CD4-positive, alpha-beta T cell treated with Interleukin-21 for 1 hour (primary cell): ENCODE results near the gene PRR29.
A peak's percentile ranks its signal among the peaks of the same experiment; 100 is the strongest.
"Not testable (repeated sequence)": the region's sequence is repeated elsewhere in the genome, so short reads cannot be mapped to it uniquely, and the experiment has no call there.

Experiments
- DNase-seq: peaks from one replicate; pipeline ENCODE4 v3.0.0-alpha.2; 2020

The PRR29 gene

GRCh38 chr17:63975541-63976092 lies 22.5 kb upstream of the PRR29 start:
- DNase-seq = no peak

- DNase-seq = no peak
Observed at GRCh38 chr17:63976702-63977101, 21.4 kb upstream of the PRR29 start.

- DNase-seq = no peak
Observed at GRCh38 chr17:63978272-63979200, 19.6 kb upstream of the PRR29 start.

GRCh38 chr17:63982641-63983040 lies 15.5 kb upstream of the PRR29 start:
- DNase-seq = not testable (repeated sequence)

- DNase-seq = no peak
Observed at GRCh38 chr17:63983320-63983719, 14.8 kb upstream of the PRR29 start.

GRCh38 chr17:63984236-63984635 lies 13.9 kb upstream of the PRR29 start:
- DNase-seq = no peak

- peak; percentile 80 for DNase-seq
Observed at GRCh38 chr17:63984651-63985386, 13.3 kb upstream of the PRR29 start.

- no peak for DNase-seq
Observed at GRCh38 chr17:63985387-63986140, 12.6 kb upstream of the PRR29 start.

GRCh38 chr17:63986821-63987220 lies 11.3 kb upstream of the PRR29 start:
- DNase-seq = no peak

GRCh38 chr17:63987221-63988126 lies 10.7 kb upstream of the PRR29 start:
- no peak for DNase-seq

- DNase-seq = no peak
Observed at GRCh38 chr17:63988127-63988478, 10.0 kb upstream of the PRR29 start.

- DNase-seq = no peak
Observed at GRCh38 chr17:63988741-63989621, 9.2 kb upstream of the PRR29 start.

GRCh38 chr17:63989622-63990345 lies 8.4 kb upstream of the PRR29 start:
- DNase-seq = no peak

- DNase-seq = no peak
Observed at GRCh38 chr17:63991611-63992010, 6.5 kb upstream of the PRR29 start.

GRCh38 chr17:63993368-63993985 lies 4.7 kb upstream of the PRR29 start:
- peak; percentile 59 for DNase-seq

GRCh38 chr17:63995626-63996025 lies 2.5 kb upstream of the PRR29 start:
- no peak for DNase-seq

GRCh38 chr17:63996430-63997182 lies 1.5 kb upstream of the PRR29 start:
- DNase-seq = no peak

- no peak for DNase-seq
Observed at GRCh38 chr17:63997341-63998048, 656 bp upstream of the PRR29 start.
